Keratinocyte (primary cell): ENCODE results near the gene SLC13A3.

Experiments used
- CTCF ChIP-seq, 3 experiments: IDR thresholded peaks in 1 of 3; conservative IDR thresholded peaks in 1 of 3; optimal IDR thresholded peaks in 1 of 3; 2 replicates in 2 of 3; 3 replicates in 1 of 3; pipeline versions ENCODE3 to v1.5.1; 2011; ENCODE audit warnings: low read length in 3 of 3, mild to moderate bottlenecking in 3 of 3, moderate library complexity in 2 of 3, control low read depth in 1 of 3, inconsistent platforms in 1 of 3; ENCODE audit not compliant: insufficient read depth in 2 of 3; ENCODE audit errors: extremely low read depth in 1 of 3
- EZH2 ChIP-seq: IDR thresholded peaks from one replicate; pipeline ENCODE4 v1.6.1; 2012; ENCODE audit warnings: inconsistent platforms, mild to moderate bottlenecking, low read length, moderate library complexity

- no peak for TF ChIP-seq CTCF (optimal IDR thresholded peaks at IDR 0.05 in 1 of 3, IDR thresholded peaks at IDR 0.05 in 1 of 3, conservative IDR thresholded peaks at IDR 0.05 in 1 of 3; ENCODE audit: extremely low read depth in 1 of 3, insufficient read depth in 2 of 3, low read length in 3 of 3)
- TF ChIP-seq EZH2: no peak
Measured at GRCh38 chr20:46666818-46667515, 15.7 kb upstream of the SLC13A3 start.
